Neuronal stem cell (in vitro differentiated cells): ENCODE measurements around the gene PIGZ.

Source experiments
- DNase-seq: peaks from one replicate; pipeline ENCODE4 v3.0.0-alpha.2; 2013; ENCODE audit warnings: low spot score
- H2AFZ ChIP-seq: one replicate; pipeline ENCODE4 v1.6.1; 2013; ENCODE audit warnings: mild to moderate bottlenecking, low read length, inconsistent platforms
- H2AK5ac ChIP-seq: 2 replicates; pipeline ENCODE4 v1.6.1; 2013; ENCODE audit warnings: low read depth, mild to moderate bottlenecking, inconsistent platforms, low read length, moderate library complexity, mixed read lengths
- H2BK120ac ChIP-seq: 2 replicates; pipeline ENCODE4 v1.6.1; 2013; ENCODE audit warnings: low read depth, mild to moderate bottlenecking, inconsistent platforms, low read length, moderate library complexity, mixed read lengths
- H2BK12ac ChIP-seq: one replicate; pipeline ENCODE4 v1.6.1; 2013; ENCODE audit warnings: low read length, inconsistent platforms
- H2BK15ac ChIP-seq: 2 replicates; pipeline ENCODE4 v1.6.1; 2013; ENCODE audit warnings: mild to moderate bottlenecking, low read length, inconsistent platforms, mixed read lengths
- H2BK5ac ChIP-seq: one replicate; pipeline ENCODE4 v1.6.1; 2013; ENCODE audit warnings: inconsistent platforms, mild to moderate bottlenecking, low read length, moderate library complexity
- H3K14ac ChIP-seq: one replicate; pipeline ENCODE4 v1.6.1; 2013; ENCODE audit warnings: low read length, inconsistent platforms
- H3K18ac ChIP-seq: 2 replicates; pipeline ENCODE4 v1.6.1; 2013; ENCODE audit warnings: low read length, inconsistent platforms
- H3K23ac ChIP-seq: 2 replicates; pipeline ENCODE4 v1.6.1; 2013; ENCODE audit warnings: low read depth, mild to moderate bottlenecking, mixed read lengths, low read length, inconsistent platforms; ENCODE audit not compliant: poor library complexity
- H3K27ac ChIP-seq: replicated peaks from 3 replicates; pipeline ENCODE4 v1.5.1; 2013; ENCODE audit warnings: low read length, inconsistent platforms
- H3K27me3 ChIP-seq, 3 experiments: 2 replicates each; pipeline ENCODE4 v1.6.1; 2013; ENCODE audit warnings: low read length in 3 of 3, mild to moderate bottlenecking in 2 of 3, inconsistent platforms in 1 of 3, low read depth in 1 of 3, mixed read lengths in 1 of 3, moderate library complexity in 1 of 3; ENCODE audit not compliant: control insufficient read depth in 3 of 3, insufficient read depth in 3 of 3
- H3K36me3 ChIP-seq, 2 donors: replicated peaks in 1 of 2; 2 replicates each; pipeline ENCODE4 v1.6.1; 2013; ENCODE audit warnings: low read length in 2 of 2; ENCODE audit not compliant: control insufficient read depth in 2 of 2, insufficient read depth in 2 of 2
- H3K4ac ChIP-seq: 2 replicates; pipeline ENCODE4 v1.6.1; 2013; ENCODE audit warnings: inconsistent platforms, mild to moderate bottlenecking, low read length, moderate library complexity
- H3K4me1 ChIP-seq, 2 donors: 1 replicate in 1 of 2; 2 replicates in 1 of 2; pipeline ENCODE4 v1.6.1; 2013; ENCODE audit warnings: low read length in 2 of 2, low read depth in 1 of 2; ENCODE audit not compliant: control insufficient read depth in 2 of 2, insufficient read depth in 1 of 2
- H3K4me2 ChIP-seq: one replicate; pipeline ENCODE4 v1.6.1; 2013; ENCODE audit warnings: mild to moderate bottlenecking, low read length, inconsistent platforms; ENCODE audit not compliant: insufficient read depth, poor library complexity, severe bottlenecking
- H3K4me3 ChIP-seq, 2 donors: 2 replicates each; pipeline ENCODE4 v1.5.1; 2013; ENCODE audit warnings: low read length in 2 of 2, mild to moderate bottlenecking in 2 of 2, inconsistent platforms in 1 of 2, moderate library complexity in 1 of 2
- H3K79me1 ChIP-seq: one replicate; pipeline ENCODE4 v1.6.1; 2013; ENCODE audit warnings: low read depth, mild to moderate bottlenecking, inconsistent platforms, low read length, moderate library complexity
- H3K9ac ChIP-seq: one replicate; pipeline ENCODE4 v1.6.1; 2013; ENCODE audit warnings: mild to moderate bottlenecking, low read depth, low read length, inconsistent platforms; ENCODE audit not compliant: poor library complexity
- H3K9me3 ChIP-seq, 2 donors: replicated peaks in 1 of 2; 2 replicates each; pipeline versions ENCODE3 to v1.6.1; 2013; ENCODE audit warnings: low read length in 2 of 2, mild to moderate bottlenecking in 2 of 2, inconsistent platforms in 1 of 2, low read depth in 1 of 2, mixed read lengths in 1 of 2, moderate library complexity in 1 of 2; ENCODE audit not compliant: control insufficient read depth in 2 of 2, insufficient read depth in 1 of 2
- H4K8ac ChIP-seq: one replicate; pipeline ENCODE4 v1.6.1; 2013; ENCODE audit warnings: low read depth, mild to moderate bottlenecking, inconsistent platforms, low read length, moderate library complexity
- H4K91ac ChIP-seq: one replicate; pipeline ENCODE4 v1.6.1; 2013; ENCODE audit warnings: low read length, low read depth, mild to moderate bottlenecking, inconsistent platforms; ENCODE audit not compliant: poor library complexity
- WGBS, 2 donors: extraction: QIAGEN DNeasy Blood & Tissue Kit; methylation state at CpG; one replicate each; pipeline ENCODE4 v1.1.7; 2013; ENCODE audit warnings: missing lambda C conversion rate in 2 of 2, mixed read lengths in 1 of 2; ENCODE audit not compliant: insufficient read length in 2 of 2, insufficient replicate concordance in 1 of 2; ENCODE audit errors: extremely low coverage in 2 of 2; 5-methylcytosine and 5-hydroxymethylcytosine counted together

Gene PIGZ

DNA sequence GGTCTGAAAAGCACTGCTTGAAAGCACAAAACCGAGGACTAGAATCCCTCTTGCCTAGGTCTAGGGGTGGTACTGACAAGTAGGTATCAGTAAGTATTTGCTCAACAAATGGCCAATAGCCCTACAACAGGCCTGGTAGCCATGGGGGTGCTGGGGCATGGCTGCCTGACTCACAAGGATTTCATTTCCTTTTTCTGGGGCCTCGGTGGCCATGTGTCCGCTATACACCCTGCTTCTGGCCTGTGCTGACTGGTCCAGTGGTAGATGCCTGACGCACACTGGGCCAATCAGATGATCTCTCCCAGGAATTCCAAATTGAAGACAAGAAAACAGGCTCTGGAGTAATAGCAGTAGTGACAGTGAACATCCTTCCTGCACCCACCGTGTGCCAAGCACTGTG lies 31.6 kb upstream of the PIGZ start:
- no CpG with 5 or more reads among the region's 5 CpGs for WGBS, 2 donors
- no peak overlapping the region for H3K4ac ChIP-seq
- H4K8ac ChIP-seq, result no peak overlapping the region
- H3K9me3 ChIP-seq, result peaks cover 0 to 15% of the 10 kb centered on the region in 2 donors
- H2BK5ac ChIP-seq, result no peak overlapping the region
- H3K36me3 ChIP-seq, result peaks cover 0 to 1% of the 10 kb centered on the region in 2 donors
- H2BK120ac ChIP-seq, result no peak overlapping the region
- no peak overlapping the region for H2AK5ac ChIP-seq
- no peak overlapping the region for H4K91ac ChIP-seq
- no peak for DNase-seq
- H2AFZ ChIP-seq, result no peak overlapping the region
- H2BK15ac ChIP-seq, result no peak overlapping the region
- no peak overlapping the region for H3K4me3 ChIP-seq
- H3K4me1 ChIP-seq, result peaks cover 0 to 5% of the 10 kb centered on the region in 2 donors
- H3K23ac ChIP-seq, result no peak overlapping the region
- H3K27me3 ChIP-seq, result peaks cover 0 to 10% (median 5%) of the 10 kb centered on the region in 3 experiments
- H3K14ac ChIP-seq, result no peak overlapping the region
- no peak overlapping the region for H3K4me2 ChIP-seq
- no peak overlapping the region for H3K18ac ChIP-seq
- H2BK12ac ChIP-seq, result no peak overlapping the region
- no peak overlapping the region for H3K9ac ChIP-seq
- H3K27ac ChIP-seq, result no peak overlapping the region
- no peaks in the 10 kb centered on the region for H3K79me1 ChIP-seq

DNA sequence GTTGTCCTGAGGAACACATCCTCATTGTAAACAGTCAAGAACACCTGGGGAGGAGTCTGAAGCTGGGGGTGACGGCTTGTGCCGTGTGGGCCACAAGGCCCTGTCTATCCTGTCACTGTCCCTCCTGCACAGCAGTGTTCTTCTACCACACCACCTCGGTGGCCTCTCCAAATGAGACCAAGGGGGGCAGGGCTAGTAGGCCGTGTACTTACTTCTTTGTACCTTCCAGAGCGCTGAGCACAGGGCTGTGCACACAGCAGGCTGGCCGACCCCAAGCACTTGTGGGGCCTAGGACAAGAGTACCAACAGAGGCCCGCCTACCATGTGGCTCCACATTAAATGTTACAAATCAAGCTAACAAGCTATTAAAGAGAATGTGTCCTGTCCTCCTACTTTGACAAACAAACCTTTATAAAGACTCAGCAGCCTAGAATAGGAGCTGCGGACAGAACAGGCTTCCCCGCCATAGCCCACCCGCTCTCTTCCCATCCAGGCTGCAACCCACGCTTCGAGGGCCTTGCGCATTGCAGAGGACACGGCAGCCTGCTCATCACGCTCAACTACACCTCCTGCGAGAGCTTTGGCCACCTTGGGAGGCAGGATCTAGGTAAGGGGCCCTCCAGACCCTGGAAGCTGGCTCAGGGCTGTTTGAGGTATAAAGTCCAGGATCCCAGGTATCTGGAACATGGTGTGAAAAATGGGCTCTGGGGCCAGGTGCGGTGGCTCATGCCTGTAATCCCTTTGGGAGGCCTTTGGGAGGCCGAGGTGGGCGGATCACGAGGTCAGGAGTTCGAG lies 30.5 kb upstream of the PIGZ start:
- Histone ChIP-seq H2BK5ac (no peak overlapping the region), H3K4me1 (peaks cover 2 to 9% of the 10 kb centered on the region in 2 donors), H3K23ac (no peak overlapping the region), H4K8ac (peak overlapping the region; percentile 87), H3K18ac (peak overlapping the region; percentile 30), H3K79me1 (peaks cover 4% of the 10 kb centered on the region), H3K4me2 (no peak overlapping the region), H3K9ac (peak overlapping the region; percentile 35), H2AK5ac (no peak overlapping the region), H4K91ac (peak overlapping the region; percentile 35), H3K4ac (no peak overlapping the region), H3K4me3 (peak overlapping the region in 1 of 2 donors; percentile 26), H2BK15ac (no peak overlapping the region), H2BK12ac (no peak overlapping the region), H2BK120ac (no peak overlapping the region), H3K14ac (peak overlapping the region; percentile 65), H3K27ac (no peak overlapping the region), H3K36me3 (no peaks in the 10 kb centered on the region), H2AFZ (no peak overlapping the region), H3K9me3 (peaks cover 4 to 5% of the 10 kb centered on the region in 2 donors), H3K27me3 (peaks cover 0 to 10% (median 6%) of the 10 kb centered on the region in 3 experiments)
- no CpG with 5 or more reads among the region's 21 CpGs for WGBS, 2 donors
- no peak for DNase-seq

DNA sequence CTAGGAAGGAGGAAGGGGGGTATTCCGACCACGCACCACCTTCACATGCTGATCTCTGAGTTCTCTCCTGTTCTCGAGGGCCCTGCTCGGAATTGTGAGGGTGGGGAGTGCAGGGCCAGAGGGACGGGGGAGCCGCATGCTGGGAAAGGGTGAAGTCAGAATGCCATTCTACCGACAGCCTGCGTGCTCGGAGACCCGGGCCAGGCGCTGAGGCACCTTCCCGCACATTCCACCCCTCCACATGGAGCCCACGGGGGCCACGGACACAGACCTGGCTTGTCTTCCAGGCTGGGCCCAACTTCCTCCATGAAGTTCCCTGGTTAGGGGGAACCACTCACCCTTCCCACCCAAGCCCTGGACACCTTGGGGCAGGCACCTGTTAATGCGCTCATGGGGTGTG lies 28.7 kb upstream of the PIGZ start:
- peaks cover 4% of the 10 kb centered on the region for H3K79me1 ChIP-seq
- no peak overlapping the region for H3K27ac ChIP-seq
- H3K4me3 ChIP-seq, result no peak overlapping the region
- H3K18ac ChIP-seq, result no peak overlapping the region
- H3K36me3 ChIP-seq, result no peaks in the 10 kb centered on the region
- H2BK12ac ChIP-seq, result peak overlapping the region; percentile 50
- peaks cover 4 to 6% of the 10 kb centered on the region in 2 donors for H3K4me1 ChIP-seq
- peak overlapping the region; percentile 14 for H2AK5ac ChIP-seq
- H3K27me3 ChIP-seq, result peaks cover 0 to 10% (median 3%) of the 10 kb centered on the region in 3 experiments
- H3K9me3 ChIP-seq, result peaks cover 0 to 4% of the 10 kb centered on the region in 2 donors
- H2AFZ ChIP-seq, result no peak overlapping the region
- H3K23ac ChIP-seq, result peak overlapping the region; percentile 13
- peak overlapping the region; percentile 55 for H2BK120ac ChIP-seq
- peak overlapping the region; percentile 31 for H3K14ac ChIP-seq
- H2BK5ac ChIP-seq, result no peak overlapping the region
- no peak overlapping the region for H3K9ac ChIP-seq
- H3K4ac ChIP-seq, result no peak overlapping the region
- no peak overlapping the region for H3K4me2 ChIP-seq
- H2BK15ac ChIP-seq, result peak overlapping the region; percentile 49
- no peak overlapping the region for H4K8ac ChIP-seq
- no peak for DNase-seq
- no CpG with 5 or more reads among the region's 15 CpGs for WGBS, 2 donors
- no peak overlapping the region for H4K91ac ChIP-seq

DNA sequence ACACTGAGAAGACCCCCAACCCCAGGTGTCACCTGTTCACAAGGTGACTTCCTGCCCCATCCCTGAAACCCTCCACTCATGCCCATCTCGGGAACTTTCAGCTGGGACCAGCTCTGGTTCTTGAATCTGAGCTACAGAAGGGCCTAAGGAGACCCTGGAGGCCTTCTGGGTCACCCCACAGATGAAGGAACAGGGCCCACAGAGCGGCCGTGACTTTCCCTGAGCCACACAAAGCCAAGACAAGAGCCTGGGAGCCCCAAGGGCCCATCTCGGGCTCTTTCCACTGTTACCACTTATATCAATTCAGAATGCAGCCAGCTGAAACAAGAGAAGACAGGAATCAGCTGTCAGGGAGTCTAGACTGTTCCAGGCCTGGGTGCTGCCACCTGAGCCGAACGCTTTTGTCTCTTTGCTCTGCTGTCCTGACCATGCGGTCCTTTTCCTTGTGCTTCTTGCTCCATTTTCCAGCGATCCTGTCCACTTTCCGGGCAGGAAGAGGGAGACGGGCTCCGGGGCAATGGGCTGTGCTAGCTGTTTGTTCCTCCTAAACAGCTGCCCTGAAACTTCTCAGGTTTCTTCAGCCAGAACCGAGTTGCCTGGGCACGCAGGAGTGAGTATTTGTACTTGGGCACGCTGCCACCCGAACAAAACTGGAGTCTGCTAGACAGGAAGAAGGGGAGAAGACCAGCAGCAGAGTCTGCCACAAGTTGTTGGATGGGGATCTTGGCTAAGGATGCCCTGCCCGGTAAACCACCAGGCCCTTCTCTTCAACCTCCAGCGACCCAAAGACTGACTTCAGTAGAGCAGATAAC lies 28.0 kb upstream of the PIGZ start:
- DNase-seq, result no peak
- Histone ChIP-seq H3K14ac (no peak overlapping the region), H2AK5ac (no peak overlapping the region), H2BK5ac (no peak overlapping the region), H3K4me3 (no peak overlapping the region), H4K91ac (no peak overlapping the region), H3K27ac (no peak overlapping the region), H3K36me3 (no peaks in the 10 kb centered on the region), H3K4me2 (no peak overlapping the region), H2BK12ac (no peak overlapping the region), H3K4me1 (peaks cover 4 to 6% of the 10 kb centered on the region in 2 donors), H2BK120ac (no peak overlapping the region), H3K18ac (no peak overlapping the region), H3K79me1 (peaks cover 4% of the 10 kb centered on the region), H2BK15ac (no peak overlapping the region), H3K9ac (no peak overlapping the region), H3K27me3 (peaks cover 0 to 10% (median 3%) of the 10 kb centered on the region in 3 experiments), H3K23ac (no peak overlapping the region), H4K8ac (no peak overlapping the region), H3K9me3 (peaks cover 0 to 4% of the 10 kb centered on the region in 2 donors), H2AFZ (peak overlapping the region; percentile 65), H3K4ac (no peak overlapping the region)
- WGBS, 2 donors, result no CpG with 5 or more reads among the region's 17 CpGs
